Activated B cell treated with CpG ODN at 0.5 μM for 24 hours (primary cell): ENCODE data around the gene SRSF2. TPM values are rescaled to one million over a fixed set of nuclear protein-coding genes. Genes with fewer than 3 reads are reported as not detected.
A peak's percentile ranks its signal among the peaks of the same experiment; 100 is the strongest.
"Not testable (repeated sequence)": the region's sequence is repeated elsewhere in the genome, so short reads cannot be mapped to it uniquely, and the experiment has no call there.

Experiments used
- ATAC-seq: fragments of 200-7000 bp; cut with Tn5 transposase; one replicate; pipeline ENCODE4 v1.10.0; 2021; ENCODE audit warnings: low read depth, mild to moderate bottlenecking, moderate library complexity
- CTCF ChIA-PET: fragments of 350-600 bp; sonication (Branson Sonifier 250); formaldehyde crosslinking; loops from one replicate; lab custom pipeline; 2021; ENCODE audit warnings: antibody characterized with exemption; lab: Charles Lee
- POLR2A ChIA-PET: fragments of 350-600 bp; sonication (Branson Sonifier 250); formaldehyde crosslinking; loops from one replicate; lab custom pipeline; 2021; ENCODE audit warnings: antibody characterized with exemption; lab: Charles Lee
- DNase-seq: peaks from one replicate; pipeline ENCODE4 v3.0.0; 2022
- H3K27ac Mint-ChIP-seq: one replicate; pipeline ENCODE4 v1.8.0; 2020; ENCODE audit warnings: mixed read lengths
- H3K27me3 Mint-ChIP-seq: one replicate; pipeline ENCODE4 v1.8.0; 2021; ENCODE audit warnings: mixed read lengths
- H3K36me3 Mint-ChIP-seq: one replicate; pipeline ENCODE4 v1.8.0; 2021; ENCODE audit warnings: low read depth, mixed read lengths
- H3K4me1 Mint-ChIP-seq: one replicate; pipeline ENCODE4 v1.8.0; 2021; ENCODE audit warnings: mixed read lengths
- H3K4me3 Mint-ChIP-seq: one replicate; pipeline ENCODE4 v1.8.0; 2020; ENCODE audit warnings: mild to moderate bottlenecking, mixed read lengths
- H3K9me3 Mint-ChIP-seq: one replicate; pipeline ENCODE4 v1.8.0; 2020; ENCODE audit warnings: mixed read lengths
- CTCF ChIP-seq: fragments of 200-600 bp; IDR thresholded peaks from one replicate; pipeline ENCODE4 v1.8.0; 2022; ENCODE audit warnings: antibody characterized with exemption, mild to moderate bottlenecking
- intact Hi-C: fragments of 100-400 bp; cut with micrococcal nuclease; formaldehyde crosslinking; loops from one replicate; pipeline ENCODE4 v1.15.1; 2024
- total RNA-seq: library from RNA; stranded (reverse); gene quantifications from 2 replicates; pipeline ENCODE4 v1.2.3, GENCODE V29; 2022

The SRSF2 gene
- total RNA-seq, 1 donor from 2014 or later = 367 TPM

- ChIA-PET POLR2A (interaction anchor here (0.5 to 6.2 kb wide), 6 partner anchors 8 to 586 kb away, joined by 3 to 218 read pairs (median 3); partner anchors contain the start of genes JMJD6 and METTL23), CTCF (interaction anchor here (1.4 kb wide), 1 partner anchor 8 kb away, joined by 3 read pairs; the partner anchor contains the start of gene METTL23)
- TF ChIP-seq CTCF = no peak
- DNase-seq (no peak), ATAC-seq (no peak)
- no peaks in the 10 kb centered on the region for H3K9me3 Mint-ChIP-seq
- H3K4me1 Mint-ChIP-seq = peaks cover 57% of the 10 kb centered on the region
- peak overlapping the region; percentile 97 for H3K4me3 Mint-ChIP-seq
- peaks cover 74% of the 10 kb centered on the region for H3K36me3 Mint-ChIP-seq
- H3K27ac Mint-ChIP-seq = peak overlapping the region; percentile 88
- intact Hi-C loops = loop anchor here (5.0 kb wide), 2 partner anchors 587 to 1328 kb away; partner anchors contain the start of gene GRB2
- no peaks in the 10 kb centered on the region for H3K27me3 Mint-ChIP-seq
Measured at GRCh38 chr17:76735006-76735405, 2.1 kb downstream of the SRSF2 start.

GRCh38 chr17:76734080-76734840 is 2.9 kb downstream of the SRSF2 start:
- Mint-ChIP-seq H3K4me3 (peak overlapping the region; percentile 97), H3K4me1 (peaks cover 63% of the 10 kb centered on the region), H3K27ac (peak overlapping the region; percentile 88), H3K36me3 (peaks cover 80% of the 10 kb centered on the region), H3K9me3 (no peaks in the 10 kb centered on the region), H3K27me3 (no peaks in the 10 kb centered on the region)
- intact Hi-C loops = no loop called here
- ChIA-PET CTCF (interaction anchor here (1.4 kb wide), 1 partner anchor 7 kb away, joined by 3 read pairs; the partner anchor contains the start of gene METTL23), POLR2A (interaction anchor here (0.6 to 6.2 kb wide), 4 partner anchors 7 to 726 kb away, joined by 3 to 218 read pairs (median 4); partner anchors contain the start of genes JMJD6 and METTL23)
- DNase-seq (no peak), ATAC-seq (no peak)
- TF ChIP-seq CTCF = no peak

- H3K36me3 Mint-ChIP-seq = peaks cover 81% of the 10 kb centered on the region
- no peaks in the 10 kb centered on the region for H3K9me3 Mint-ChIP-seq
- H3K27me3 Mint-ChIP-seq = no peaks in the 10 kb centered on the region
- no peak for TF ChIP-seq CTCF
- peak overlapping the region; percentile 97 for H3K4me3 Mint-ChIP-seq
- ATAC-seq (no peak), DNase-seq (no peak)
- ChIA-PET POLR2A (interaction anchor here (0.6 to 1.0 kb wide), 2 partner anchors 206 to 727 kb away, joined by 3 to 5 read pairs; no protein-coding TSS in a partner anchor), CTCF (no interaction called here)
- intact Hi-C loops = no loop called here
- peaks cover 64% of the 10 kb centered on the region for H3K4me1 Mint-ChIP-seq
- peak overlapping the region; percentile 53 for H3K27ac Mint-ChIP-seq
Measured at GRCh38 chr17:76733618-76733957, 3.5 kb downstream of the SRSF2 start.

- ChIA-PET CTCF (no interaction called here), POLR2A (interaction anchor here (0.6 to 1.0 kb wide), 3 partner anchors 20 to 358 kb away, joined by 3 to 5 read pairs (median 3); no protein-coding TSS in a partner anchor)
- Mint-ChIP-seq H3K27me3 (no peaks in the 10 kb centered on the region), H3K9me3 (no peaks in the 10 kb centered on the region), H3K36me3 (peaks cover 76% of the 10 kb centered on the region), H3K4me1 (peaks cover 64% of the 10 kb centered on the region), H3K4me3 (peak overlapping the region; percentile 97), H3K27ac (peak overlapping the region; percentile 53)
- DNase-seq (no peak), ATAC-seq (no peak)
- intact Hi-C loops = no loop called here
- no peak for TF ChIP-seq CTCF
Measured at GRCh38 chr17:76732734-76733617, 4.2 kb downstream of the SRSF2 start.

GRCh38 chr17:76731800-76732733 is 5.1 kb downstream of the SRSF2 start:
- H3K9me3 Mint-ChIP-seq, H3K27me3 Mint-ChIP-seq, intact Hi-C loops, DNase-seq, CTCF ChIA-PET, H3K4me3 Mint-ChIP-seq, ATAC-seq: not testable (repeated sequence)
- peaks cover 74% of the 10 kb centered on the region for H3K4me1 Mint-ChIP-seq
- peak overlapping the region; percentile 50 for H3K27ac Mint-ChIP-seq
- POLR2A ChIA-PET = interaction anchor here (0.6 to 1.0 kb wide), 3 partner anchors 19 to 359 kb away, joined by 3 to 5 read pairs (median 3); no protein-coding TSS in a partner anchor
- H3K36me3 Mint-ChIP-seq = peaks cover 77% of the 10 kb centered on the region
